Hindlimb muscle (tissue), 1 donor: ENCODE data around the gene INPP5B. TPM values are rescaled to one million over a fixed set of nuclear protein-coding genes. Genes with fewer than 3 reads are reported as not detected.
"Not testable (repeated sequence)": the region's sequence is repeated elsewhere in the genome, so short reads cannot be mapped to it uniquely, and the experiment has no call there.

Experiments
- DNase-seq: peaks from one replicate; pipeline ENCODE4 v3.0.0-alpha.2; 2013
- polyA plus RNA-seq: library from polyadenylated mRNA; unstranded; fragments of 120-200 nt; gene quantifications from one replicate; pipeline ENCODE4 v1.2.1, GENCODE V29; 2013; ENCODE audit not compliant: insufficient read length

The INPP5B gene
- polyA plus RNA-seq, 1 donor, result 10.6 TPM

GRCh38 chr1:37947364-37947763 lies 511 bp upstream of the INPP5B start:
- no peak for DNase-seq

- DNase-seq, result peak; percentile 42
Measured at GRCh38 chr1:37945743-37946702, 830 bp downstream of the INPP5B start.

GRCh38 chr1:37945251-37945650 lies 1.6 kb downstream of the INPP5B start:
- DNase-seq, result no peak

- DNase-seq, result no peak
Measured at GRCh38 chr1:37944816-37945215, 2.0 kb downstream of the INPP5B start.

- no peak for DNase-seq
Measured at GRCh38 chr1:37944086-37944763, 2.6 kb downstream of the INPP5B start.

GRCh38 chr1:37940299-37940947 lies 6.4 kb downstream of the INPP5B start:
- DNase-seq, result no peak

- not testable (repeated sequence) for DNase-seq
Measured at GRCh38 chr1:37936760-37937159, 10.1 kb downstream of the INPP5B start.

- no peak for DNase-seq
Measured at GRCh38 chr1:37932759-37933158, 14.1 kb downstream of the INPP5B start.

- DNase-seq, result peak; percentile 96
Measured at GRCh38 chr1:37931361-37932158, 15.3 kb downstream of the INPP5B start.

- DNase-seq, result no peak
Measured at GRCh38 chr1:37931102-37931360, 15.8 kb downstream of the INPP5B start.

- no peak for DNase-seq
Measured at GRCh38 chr1:37930246-37931101, 16.4 kb downstream of the INPP5B start.

- DNase-seq, result no peak
Measured at GRCh38 chr1:37926038-37926924, 20.6 kb downstream of the INPP5B start.

GRCh38 chr1:37925316-37925715 lies 21.5 kb downstream of the INPP5B start:
- no peak for DNase-seq

GRCh38 chr1:37923551-37923889 lies 23.3 kb downstream of the INPP5B start:
- no peak for DNase-seq

- DNase-seq, result no peak
Measured at GRCh38 chr1:37922767-37923550, 23.9 kb downstream of the INPP5B start.

- no peak for DNase-seq
Measured at GRCh38 chr1:37919277-37919676, 27.6 kb downstream of the INPP5B start.

- no peak for DNase-seq
Measured at GRCh38 chr1:37915476-37916093, 31.3 kb downstream of the INPP5B start.

GRCh38 chr1:37914719-37915475 lies 32.0 kb downstream of the INPP5B start:
- DNase-seq, result no peak

GRCh38 chr1:37911478-37911877 lies 35.4 kb downstream of the INPP5B start:
- DNase-seq, result not testable (repeated sequence)
